Activated B cell treated with CpG ODN at 0.5 μM for 24 hours (primary cell): ENCODE data around the gene CCNJL. TPM values are rescaled to one million over a fixed set of nuclear protein-coding genes. Genes with fewer than 3 reads are reported as not detected.

ENCODE experiments used
- ATAC-seq: fragments of 200-7000 bp; cut with Tn5 transposase; one replicate; pipeline ENCODE4 v1.10.0; 2021; ENCODE audit warnings: low read depth, mild to moderate bottlenecking, moderate library complexity
- CTCF ChIA-PET: fragments of 350-600 bp; sonication (Branson Sonifier 250); formaldehyde crosslinking; loops from one replicate; lab custom pipeline; 2021; ENCODE audit warnings: antibody characterized with exemption; lab: Charles Lee
- POLR2A ChIA-PET: fragments of 350-600 bp; sonication (Branson Sonifier 250); formaldehyde crosslinking; loops from one replicate; lab custom pipeline; 2021; ENCODE audit warnings: antibody characterized with exemption; lab: Charles Lee
- DNase-seq: peaks from one replicate; pipeline ENCODE4 v3.0.0; 2022
- H3K27ac Mint-ChIP-seq: one replicate; pipeline ENCODE4 v1.8.0; 2020; ENCODE audit warnings: mixed read lengths
- H3K27me3 Mint-ChIP-seq: one replicate; pipeline ENCODE4 v1.8.0; 2021; ENCODE audit warnings: mixed read lengths
- H3K36me3 Mint-ChIP-seq: one replicate; pipeline ENCODE4 v1.8.0; 2021; ENCODE audit warnings: low read depth, mixed read lengths
- H3K4me1 Mint-ChIP-seq: one replicate; pipeline ENCODE4 v1.8.0; 2021; ENCODE audit warnings: mixed read lengths
- H3K4me3 Mint-ChIP-seq: one replicate; pipeline ENCODE4 v1.8.0; 2020; ENCODE audit warnings: mild to moderate bottlenecking, mixed read lengths
- H3K9me3 Mint-ChIP-seq: one replicate; pipeline ENCODE4 v1.8.0; 2020; ENCODE audit warnings: mixed read lengths
- CTCF ChIP-seq: fragments of 200-600 bp; IDR thresholded peaks from one replicate; pipeline ENCODE4 v1.8.0; 2022; ENCODE audit warnings: antibody characterized with exemption, mild to moderate bottlenecking
- intact Hi-C: fragments of 100-400 bp; cut with micrococcal nuclease; formaldehyde crosslinking; loops from one replicate; pipeline ENCODE4 v1.15.1; 2024
- total RNA-seq: library from RNA; stranded (reverse); gene quantifications from 2 replicates; pipeline ENCODE4 v1.2.3, GENCODE V29; 2022

Gene CCNJL
- total RNA-seq, 1 donor from 2014 or later, result 0.09 TPM

- Mint-ChIP-seq H3K36me3 (no peaks in the 10 kb centered on the region), H3K9me3 (no peaks in the 10 kb centered on the region), H3K27ac (no peak overlapping the region), H3K27me3 (peaks cover 6% of the 10 kb centered on the region), H3K4me1 (no peaks in the 10 kb centered on the region), H3K4me3 (no peak overlapping the region)
- intact Hi-C loops, result no loop called here
- no peak for DNase-seq
- ChIA-PET CTCF (no interaction called here), POLR2A (no interaction called here)
- TF ChIP-seq CTCF, result no peak
- no peak for ATAC-seq
Observed at GRCh38 chr5:160245506-160246086, 66.8 kb downstream of the CCNJL start.

GRCh38 chr5:160242145-160242544 is 70.2 kb downstream of the CCNJL start:
- no peaks in the 10 kb centered on the region for H3K9me3 Mint-ChIP-seq
- ChIA-PET POLR2A (no interaction called here), CTCF (no interaction called here)
- DNase-seq (no peak), ATAC-seq (no peak)
- no peak overlapping the region for H3K27ac Mint-ChIP-seq
- H3K4me3 Mint-ChIP-seq, result no peak overlapping the region
- no peaks in the 10 kb centered on the region for H3K36me3 Mint-ChIP-seq
- intact Hi-C loops, result no loop called here
- TF ChIP-seq CTCF, result no peak
- peaks cover 6% of the 10 kb centered on the region for H3K27me3 Mint-ChIP-seq
- no peaks in the 10 kb centered on the region for H3K4me1 Mint-ChIP-seq

- ATAC-seq (no peak), DNase-seq (no peak)
- Mint-ChIP-seq H3K27me3 (peaks cover 6% of the 10 kb centered on the region), H3K27ac (no peak overlapping the region), H3K9me3 (no peaks in the 10 kb centered on the region), H3K36me3 (no peaks in the 10 kb centered on the region), H3K4me3 (no peak overlapping the region), H3K4me1 (no peaks in the 10 kb centered on the region)
- ChIA-PET CTCF (no interaction called here), POLR2A (no interaction called here)
- no peak for TF ChIP-seq CTCF
- intact Hi-C loops, result no loop called here
Observed at GRCh38 chr5:160240350-160240749, 72.0 kb downstream of the CCNJL start.

- ChIA-PET POLR2A (no interaction called here), CTCF (no interaction called here)
- no peak for DNase-seq
- H3K36me3 Mint-ChIP-seq, result no peaks in the 10 kb centered on the region
- H3K9me3 Mint-ChIP-seq, result no peaks in the 10 kb centered on the region
- no peak for TF ChIP-seq CTCF
- ATAC-seq, result no peak
- intact Hi-C loops, result no loop called here
- no peaks in the 10 kb centered on the region for H3K4me1 Mint-ChIP-seq
- no peak overlapping the region for H3K4me3 Mint-ChIP-seq
- no peak overlapping the region for H3K27ac Mint-ChIP-seq
- H3K27me3 Mint-ChIP-seq, result peaks cover 6% of the 10 kb centered on the region
Observed at GRCh38 chr5:160237571-160238093, 74.7 kb downstream of the CCNJL start.

GRCh38 chr5:160235731-160236130 is 76.6 kb downstream of the CCNJL start:
- peaks cover 6% of the 10 kb centered on the region for H3K27me3 Mint-ChIP-seq
- no peaks in the 10 kb centered on the region for H3K9me3 Mint-ChIP-seq
- no peak for TF ChIP-seq CTCF
- no peak overlapping the region for H3K27ac Mint-ChIP-seq
- no peaks in the 10 kb centered on the region for H3K36me3 Mint-ChIP-seq
- POLR2A ChIA-PET, result no interaction called here
- DNase-seq (no peak), ATAC-seq (no peak)
- CTCF ChIA-PET, result no interaction called here
- peaks cover 4% of the 10 kb centered on the region for H3K4me1 Mint-ChIP-seq
- H3K4me3 Mint-ChIP-seq, result no peak overlapping the region
- intact Hi-C loops, result no loop called here
